GM18873 (cell line): Measurements from ENCODE around the gene RELL1.

Source experiments
- ATAC-seq: cut with Tn5 transposase; IDR thresholded peaks from one replicate; pipeline ENCODE4 v1.9.1; 2021; ENCODE audit warnings: mild to moderate bottlenecking, moderate library complexity, moderate number of reproducible peaks; ENCODE audit not compliant: unreplicated experiment, low FRiP score

Gene RELL1

GRCh38 chr4:37667197-37668100, 18.7 kb downstream of the RELL1 start:
- ATAC-seq = no peak

GRCh38 chr4:37666625-37667071, 19.5 kb downstream of the RELL1 start:
- no peak for ATAC-seq

- no peak for ATAC-seq
Measured at GRCh38 chr4:37665333-37666320, 20.5 kb downstream of the RELL1 start.

DNA sequence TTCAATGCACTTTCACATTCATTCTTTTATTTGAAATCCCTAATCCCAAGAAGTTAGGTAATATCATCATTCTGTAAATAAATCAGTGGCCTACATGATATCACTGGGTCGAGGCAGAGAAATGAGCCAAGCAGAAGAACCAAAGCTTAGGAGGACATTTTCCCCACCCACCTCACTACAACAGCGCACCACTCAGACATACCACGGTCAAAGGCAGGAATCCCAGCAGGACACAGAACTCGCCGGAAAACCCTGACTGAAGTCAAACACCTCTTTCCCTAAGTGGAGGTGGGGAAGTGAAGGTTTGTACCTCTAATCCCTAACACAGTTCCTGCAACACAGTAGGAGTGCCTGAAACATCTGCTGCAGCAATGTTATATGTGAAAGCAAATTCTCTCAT, 21.5 kb downstream of the RELL1 start:
- no peak for ATAC-seq

- no peak for ATAC-seq
Measured at GRCh38 chr4:37663552-37663951, 22.6 kb downstream of the RELL1 start.

DNA sequence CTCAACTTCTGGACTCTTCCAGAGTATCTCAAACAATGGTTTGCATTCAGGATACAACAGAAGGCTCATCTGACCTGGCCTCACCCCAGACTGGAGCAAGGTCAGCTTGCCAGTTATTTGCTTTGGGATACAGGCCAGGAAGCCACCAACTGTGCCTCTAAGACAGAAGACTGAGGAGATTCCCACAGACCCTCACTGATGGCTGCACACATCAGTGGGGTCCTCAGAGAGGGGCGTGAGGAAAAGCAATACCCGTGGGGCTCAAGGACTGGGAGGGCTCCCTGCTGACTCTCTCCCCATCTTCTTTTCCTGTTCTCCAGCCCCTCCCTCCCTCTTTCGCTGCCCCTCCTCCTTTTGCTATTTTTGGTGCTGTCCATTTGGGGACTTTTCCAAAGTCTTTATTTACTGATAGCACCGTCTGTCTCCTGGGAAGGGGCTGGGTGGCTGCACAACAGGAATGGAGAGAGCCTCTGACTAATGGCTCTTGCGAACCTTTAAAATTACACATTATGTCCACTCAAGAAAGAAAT, 23.2 kb downstream of the RELL1 start:
- no peak for ATAC-seq

DNA sequence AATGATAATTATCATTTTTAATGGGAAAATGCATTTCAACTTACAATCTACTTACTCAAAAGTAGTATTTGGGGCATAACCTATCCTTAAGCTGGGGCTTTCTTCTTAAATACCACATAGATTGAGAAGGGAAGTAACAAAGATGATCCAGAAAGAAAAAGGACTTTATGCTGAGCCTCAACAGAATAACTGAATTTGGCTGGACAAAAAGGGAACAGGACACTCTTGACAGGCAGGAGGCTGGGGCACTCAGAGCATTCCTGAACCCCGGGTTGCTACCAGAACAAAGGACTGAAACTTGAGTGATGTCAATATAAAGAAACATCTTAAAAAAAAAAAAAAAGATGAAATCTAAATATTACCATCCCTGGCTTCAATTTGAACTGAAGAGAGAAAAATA, 23.9 kb downstream of the RELL1 start:
- ATAC-seq = no peak

DNA sequence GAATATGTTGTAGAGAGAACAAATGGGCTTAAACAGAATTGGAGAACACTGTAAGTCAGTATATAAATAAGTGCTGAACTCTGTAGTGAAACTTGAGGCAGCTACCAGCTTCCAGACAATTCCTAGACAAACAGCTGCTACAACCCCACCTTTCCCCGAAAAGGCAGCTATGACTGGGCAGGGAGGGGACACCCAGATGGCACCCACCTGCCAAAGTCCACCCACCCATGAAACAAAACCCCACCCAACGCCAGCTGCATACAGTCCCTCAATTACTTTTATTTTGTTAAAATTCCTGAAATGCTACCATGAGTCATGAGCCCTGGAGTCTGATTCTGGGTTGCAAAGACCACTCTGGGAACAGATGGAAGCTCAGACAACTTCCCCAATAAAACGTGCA, 24.4 kb downstream of the RELL1 start:
- no peak for ATAC-seq

- no peak for ATAC-seq
Measured at GRCh38 chr4:37659696-37660095, 26.5 kb downstream of the RELL1 start.

DNA sequence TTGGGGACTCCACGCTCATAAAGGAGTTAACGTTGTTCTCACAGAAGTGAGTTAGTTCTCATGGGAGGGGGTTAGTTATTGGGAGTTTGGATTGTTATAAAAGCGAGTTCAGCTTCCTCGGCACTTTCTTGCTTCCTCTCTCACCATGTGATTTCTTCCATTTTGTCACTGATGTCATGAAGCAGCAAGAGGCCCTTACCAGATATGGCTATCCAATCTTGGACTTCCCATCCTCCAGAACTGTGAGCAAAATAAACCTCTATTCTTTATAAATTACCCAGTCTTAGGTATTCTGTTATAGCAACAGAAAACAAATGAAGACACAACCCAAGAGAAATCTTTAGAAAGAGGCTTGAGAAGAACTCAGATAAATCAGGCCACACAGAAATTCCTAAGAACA, 29.5 kb downstream of the RELL1 start:
- ATAC-seq = no peak

- no peak for ATAC-seq
Measured at GRCh38 chr4:37653601-37654000, 32.6 kb downstream of the RELL1 start.

DNA sequence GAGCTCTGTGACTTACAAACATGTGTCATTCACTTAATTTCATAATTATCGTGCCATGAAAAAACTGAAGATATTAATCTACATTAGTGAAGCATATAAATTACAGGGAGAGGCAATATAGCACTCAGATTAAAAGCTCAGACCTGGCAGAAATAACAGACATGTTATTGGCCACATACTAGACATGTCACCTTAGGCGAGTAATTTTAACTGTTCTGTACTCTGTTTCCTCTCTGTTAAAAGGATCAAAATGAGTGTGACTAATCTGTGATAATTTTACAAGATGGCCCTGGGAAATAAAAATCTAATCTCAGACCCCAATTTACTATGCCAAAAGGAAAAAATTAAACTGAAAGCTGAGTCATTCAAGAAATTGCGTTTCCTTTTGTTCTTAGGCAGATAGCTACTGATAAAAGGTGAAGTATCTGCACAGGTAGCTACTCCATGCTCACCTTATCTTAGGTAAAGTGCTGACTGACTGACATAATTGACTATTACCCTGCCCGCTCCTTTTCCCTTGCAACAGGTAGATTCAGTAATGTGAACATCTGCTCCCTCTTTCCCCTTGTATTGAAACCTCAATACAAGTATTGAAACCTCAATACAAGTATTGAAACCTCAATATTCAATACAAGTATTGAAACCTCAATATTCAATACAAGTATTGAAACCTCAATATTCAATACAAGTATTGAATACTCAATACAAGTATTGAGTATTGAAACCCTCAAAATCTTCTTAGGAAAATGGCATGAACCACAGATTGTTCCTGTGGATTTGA, 33.2 kb downstream of the RELL1 start:
- ATAC-seq = no peak

- no peak for ATAC-seq
Measured at GRCh38 chr4:37651781-37652377, 34.3 kb downstream of the RELL1 start.

DNA sequence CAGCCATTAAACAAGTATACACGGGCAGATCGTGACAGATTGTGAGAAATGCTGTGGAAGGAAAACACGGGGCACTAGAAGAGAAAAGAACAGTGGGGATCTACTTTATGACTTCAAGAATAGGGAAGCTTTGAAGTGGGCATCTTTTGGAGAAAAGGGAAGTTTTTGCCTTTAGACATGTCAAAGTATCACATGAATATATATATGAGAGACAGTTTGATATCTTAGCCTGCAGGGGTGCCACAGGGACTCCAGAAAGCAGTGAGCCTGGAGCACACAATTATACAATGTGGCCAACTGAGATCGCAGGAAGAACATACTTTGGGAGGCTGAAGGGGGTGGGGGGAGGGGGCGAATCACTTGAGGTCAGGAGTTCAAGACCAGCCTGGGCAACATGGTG, 35.7 kb downstream of the RELL1 start:
- ATAC-seq = no peak

DNA sequence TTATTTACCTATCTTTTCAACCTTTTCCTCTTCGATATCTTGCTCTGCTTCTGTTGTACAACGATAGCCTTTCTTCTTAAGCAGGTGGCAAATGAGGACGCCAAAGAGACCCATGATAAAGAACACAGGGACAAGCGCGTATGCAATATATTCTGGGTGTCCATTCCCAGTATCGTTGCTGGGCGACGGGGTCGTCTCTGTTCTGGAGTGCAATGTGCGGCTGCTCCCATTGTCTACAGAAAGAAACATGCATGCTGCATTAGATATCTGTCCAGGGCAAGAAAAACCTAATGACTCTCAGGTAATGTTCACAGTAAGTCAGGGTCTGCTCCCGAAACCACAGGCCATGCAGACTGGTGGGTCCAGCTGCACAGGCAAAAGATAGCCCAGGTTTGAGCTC, 36.9 kb downstream of the RELL1 start:
- no peak for ATAC-seq

DNA sequence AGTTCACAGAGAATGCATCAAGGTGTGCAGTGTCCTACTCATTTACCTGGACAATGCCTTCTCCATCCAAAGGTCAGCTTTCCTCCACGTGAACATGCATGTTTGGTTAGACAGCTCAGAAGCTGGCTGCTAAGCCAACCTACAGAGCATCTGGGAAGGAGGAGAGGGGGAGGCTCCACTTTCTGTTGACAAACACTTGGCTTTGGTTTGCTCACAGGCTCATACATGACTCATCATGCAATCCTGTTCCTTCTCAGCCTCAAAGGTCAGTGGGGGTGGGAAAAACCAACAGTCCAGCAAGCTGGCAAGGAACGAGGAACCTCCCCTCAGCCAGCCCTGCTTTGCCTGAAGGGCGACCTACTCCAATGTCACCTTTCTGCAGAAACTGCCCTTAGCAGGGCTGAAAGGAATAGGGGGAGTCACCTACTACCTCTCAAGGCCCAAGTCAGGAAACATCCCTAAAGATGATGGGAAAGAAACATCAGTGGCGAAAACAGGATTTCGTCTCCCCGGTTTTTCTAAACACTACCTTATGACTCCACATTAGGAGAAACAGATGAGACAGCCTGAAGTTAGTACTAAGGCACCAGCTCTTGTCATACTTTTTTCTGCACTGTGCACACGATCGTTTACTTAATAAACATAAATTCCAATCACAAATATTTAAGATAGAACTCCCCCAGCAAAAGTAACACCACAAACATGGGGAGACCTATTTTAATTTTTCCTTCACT, 37.9 kb downstream of the RELL1 start:
- no peak for ATAC-seq

DNA sequence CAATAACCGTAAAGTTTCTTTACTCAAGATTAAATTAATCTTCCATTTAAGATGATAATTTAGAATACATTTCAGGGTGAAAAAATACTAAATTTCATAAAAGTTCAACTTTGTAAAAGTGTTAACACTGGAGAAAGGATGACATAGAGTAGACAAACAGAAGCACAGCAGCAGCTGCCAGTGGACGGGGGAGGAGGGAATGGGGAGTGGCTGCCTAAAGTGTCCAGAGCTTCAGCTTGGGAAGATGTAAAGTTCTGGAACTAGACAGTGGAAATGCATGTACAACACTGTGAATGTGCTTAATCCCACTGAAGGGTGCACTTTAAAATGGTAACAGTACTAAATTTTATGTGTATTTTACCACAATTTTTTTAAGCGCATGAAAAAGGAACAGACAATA, 39.9 kb downstream of the RELL1 start:
- no peak for ATAC-seq

DNA sequence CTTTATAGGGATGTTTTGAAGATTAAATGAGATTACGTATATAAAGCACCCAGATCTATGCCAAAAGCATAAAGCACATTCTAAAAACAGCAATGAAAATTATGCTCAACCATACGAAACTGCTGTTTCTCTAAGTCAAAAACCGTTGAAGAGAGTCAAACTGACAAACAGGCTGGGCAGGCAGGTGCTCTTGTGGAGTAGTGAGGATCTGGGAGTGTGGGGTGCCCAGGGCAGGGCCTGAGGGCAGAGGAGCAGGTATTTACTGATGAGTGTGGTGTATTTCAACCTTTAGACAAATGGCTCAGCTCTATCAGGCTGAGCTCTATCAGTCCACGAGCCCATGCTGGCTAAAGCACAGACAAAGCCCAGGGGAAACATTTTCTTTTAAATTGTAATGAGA, 40.4 kb downstream of the RELL1 start:
- ATAC-seq = no peak

- ATAC-seq = no peak
Measured at GRCh38 chr4:37644962-37645361, 41.2 kb downstream of the RELL1 start.
